Brain microvascular endothelial cell (primary cell): ENCODE measurements around the gene TMEM63B.

Experiments
- DNase-seq: peaks from one replicate; pipeline ENCODE4 v3.0.0-alpha.2; 2020
- H3K27ac ChIP-seq: fragments of 250-450 bp; sonication (Bioruptor Pico); 2 replicates; pipeline ENCODE4 v1.5.1; 2020; ENCODE audit warnings: mild to moderate bottlenecking, moderate library complexity
- H3K27me3 ChIP-seq: fragments of 250-450 bp; sonication (Bioruptor Pico); replicated peaks from 2 replicates; pipeline ENCODE4 v1.5.1; 2020; ENCODE audit warnings: mild to moderate bottlenecking
- H3K36me3 ChIP-seq: fragments of 250-450 bp; sonication (Bioruptor Pico); replicated peaks from 2 replicates; pipeline ENCODE4 v1.5.1; 2020; ENCODE audit warnings: mild to moderate bottlenecking
- H3K4me3 ChIP-seq: 2 replicates; pipeline ENCODE4 v1.5.1; 2011; ENCODE audit warnings: low read depth, mild to moderate bottlenecking, control low read depth, low read length, moderate library complexity
- CTCF ChIP-seq: IDR thresholded peaks from 2 replicates; pipeline ENCODE4 v1.5.1; 2011; ENCODE audit warnings: low read depth, mild to moderate bottlenecking, moderate library complexity, low read length, control low read depth, inconsistent platforms; ENCODE audit errors: missing control alignments
- in situ Hi-C: cut with HindIII; loops from 2 replicates; pipeline ENCODE4 v1.10.0; 2017; ENCODE audit warnings: low sequenced_read_pairs, low pct_ligation_motif_present

TMEM63B gene

GRCh38 chr6:44152533-44152932 is 25.2 kb downstream of the TMEM63B start:
- no peak for TF ChIP-seq CTCF
- DNase-seq: no peak
- Histone ChIP-seq H3K4me3 (no peak overlapping the region), H3K27ac (no peak overlapping the region), H3K36me3 (peaks cover 15% of the 10 kb centered on the region), H3K27me3 (no peaks in the 10 kb centered on the region)
- in situ Hi-C loops: no loop called here

- no peak for DNase-seq
- in situ Hi-C loops: no loop called here
- TF ChIP-seq CTCF: no peak
- Histone ChIP-seq H3K27me3 (no peaks in the 10 kb centered on the region), H3K4me3 (no peak overlapping the region), H3K36me3 (peaks cover 7% of the 10 kb centered on the region), H3K27ac (no peak overlapping the region)
Observed at GRCh38 chr6:44154067-44154466, 26.7 kb downstream of the TMEM63B start.

GRCh38 chr6:44156494-44157151 is 29.3 kb downstream of the TMEM63B start:
- no peaks in the 10 kb centered on the region for H3K27me3 ChIP-seq
- H3K27ac ChIP-seq: no peak overlapping the region
- no peak overlapping the region for H3K4me3 ChIP-seq
- in situ Hi-C loops: no loop called here
- no peak for DNase-seq
- peaks cover 2% of the 10 kb centered on the region for H3K36me3 ChIP-seq
- TF ChIP-seq CTCF: no peak

GRCh38 chr6:44157152-44157521 is 29.8 kb downstream of the TMEM63B start:
- no peaks in the 10 kb centered on the region for H3K27me3 ChIP-seq
- in situ Hi-C loops: no loop called here
- peaks cover 2% of the 10 kb centered on the region for H3K36me3 ChIP-seq
- no peak for TF ChIP-seq CTCF
- no peak overlapping the region for H3K4me3 ChIP-seq
- no peak for DNase-seq
- H3K27ac ChIP-seq: no peak overlapping the region

GRCh38 chr6:44158770-44159228 is 31.4 kb downstream of the TMEM63B start, which contains the start of gene CAPN11:
Gene CAPN11, plus strand, starts transcription at chr6:44158820. Its CDS starts 29 bp downstream, at chr6:44158849.
- Histone ChIP-seq H3K27ac (no peak within 1 kb of the TSS), H3K4me3 (no peak within 1 kb of the TSS), H3K36me3 (no peaks in the 10 kb centered on the region), H3K27me3 (no peaks in the 10 kb centered on the region)
- in situ Hi-C loops: no loop called here
- DNase-seq: no peak
- no peak for TF ChIP-seq CTCF

GRCh38 chr6:44161997-44162338 is 34.6 kb downstream of the TMEM63B start:
- in situ Hi-C loops: no loop called here
- DNase-seq: peak; percentile 59
- no peak for TF ChIP-seq CTCF

More at GRCh38 chr6:44161997-44162338, 34.6 kb downstream of the TMEM63B start:
- H3K4me3 ChIP-seq: no peak overlapping the region
- H3K27ac ChIP-seq: no peak overlapping the region
- peaks cover 2% of the 10 kb centered on the region for H3K27me3 ChIP-seq
- H3K36me3 ChIP-seq: no peaks in the 10 kb centered on the region
